HepG2 (cell line): Measurements from ENCODE around the gene TTC31. TPM values are rescaled to one million over a fixed set of nuclear protein-coding genes. Genes with fewer than 3 reads are reported as not detected.

Source experiments
- CEBPG ChIP-seq: IDR thresholded peaks from 2 replicates; pipeline ENCODE4 v1.6.1; 2016
- PAF1 ChIP-seq: IDR thresholded peaks from 2 replicates; pipeline ENCODE4 v1.6.1; 2016; ENCODE audit warnings: missing genetic modification reagents, missing compliant biosample characterization
- RAD21 ChIP-seq: fragments of 450-650 bp; formaldehyde crosslinking; IDR thresholded peaks from 2 replicates; pipeline ENCODE4 v1.5.0; 2020; ENCODE audit warnings: mild to moderate bottlenecking
- ZFYVE20 ChIP-seq: sonication (generic); formaldehyde crosslinking; IDR thresholded peaks from 2 replicates; pipeline ENCODE4 v1.8.0; 2023; ENCODE audit warnings: low read depth, mild to moderate bottlenecking, moderate library complexity, missing genetic modification reagents, borderline replicate concordance
- ZNF124 ChIP-seq: sonication (generic); formaldehyde crosslinking; IDR thresholded peaks from 2 replicates; pipeline ENCODE4 v1.4.0; 2020; ENCODE audit warnings: missing genetic modification reagents
- ZNF441 ChIP-seq: sonication (generic); formaldehyde crosslinking; IDR thresholded peaks from 2 replicates; pipeline ENCODE4 v1.7.0; 2021; ENCODE audit warnings: missing genetic modification reagents, borderline replicate concordance
- ZNF552 ChIP-seq: sonication (generic); formaldehyde crosslinking; IDR thresholded peaks from 2 replicates; pipeline ENCODE4 v1.9.0; 2022; ENCODE audit warnings: missing genetic modification reagents, mild to moderate bottlenecking, borderline replicate concordance
- ZNF570 ChIP-seq: sonication (generic); formaldehyde crosslinking; IDR thresholded peaks from 2 replicates; pipeline ENCODE4 v1.4.0; 2020; ENCODE audit warnings: mild to moderate bottlenecking, missing genetic modification reagents, borderline replicate concordance
- ZNF768 ChIP-seq: sonication (generic); formaldehyde crosslinking; IDR thresholded peaks from 2 replicates; pipeline ENCODE4 v1.4.0; 2020; ENCODE audit warnings: missing genetic modification reagents
- polyA plus RNA-seq, 8 experiments: library from polyadenylated mRNA; depleted of rRNA in 3 of 8; stranded (reverse) in 7 of 8; unstranded in 1 of 8; fragments of >200 nt; fragmentation: Illumina TruSeq in 4 of 8; extraction: Trizol in 4 of 8; gene quantifications; 2 replicates each; pipeline versions ENCODE4 v1.2.1 to v1.2.3, GENCODE V29; 2011 to 2016; ENCODE audit warnings: low read depth in 4 of 8, missing spikeins in 1 of 8, mixed read lengths in 1 of 8; ENCODE audit not compliant: insufficient read depth in 1 of 8
- total RNA-seq, 5 experiments: library from RNA; depleted of rRNA; stranded (reverse); fragments of >200 nt; fragmentation: Illumina TruSeq; extraction: Trizol; gene quantifications; 2 replicates each; pipeline ENCODE4 v1.2.3, GENCODE V29; 2016; ENCODE audit warnings: low read depth in 1 of 5
- TF ChIP-seq, protein P1 (sequence below): sonication (generic); formaldehyde crosslinking; IDR thresholded peaks from 2 replicates; pipeline ENCODE4 v1.4.0; 2020; ENCODE audit warnings: missing genetic modification reagents, borderline replicate concordance
- TF ChIP-seq, protein P2 (sequence below): sonication (generic); formaldehyde crosslinking; IDR thresholded peaks from 2 replicates; pipeline ENCODE4 v1.5.0; 2020; ENCODE audit warnings: missing genetic modification reagents
- TF ChIP-seq, protein P3 (sequence below): sonication (generic); formaldehyde crosslinking; IDR thresholded peaks from 2 replicates; pipeline ENCODE4 v1.5.1; 2020; ENCODE audit warnings: missing genetic modification reagents, mild to moderate bottlenecking, borderline replicate concordance
- TF ChIP-seq, protein P4 (sequence below): sonication (generic); formaldehyde crosslinking; IDR thresholded peaks from 2 replicates; pipeline ENCODE4 v1.5.0; 2020; ENCODE audit warnings: mild to moderate bottlenecking, missing genetic modification reagents
- TF ChIP-seq, protein P5 (sequence below): sonication (generic); formaldehyde crosslinking; IDR thresholded peaks from 2 replicates; pipeline ENCODE4 v1.4.0; 2020; ENCODE audit warnings: missing genetic modification reagents

Gene TTC31
- total and polyA plus RNA-seq, 2 of the 13 experiments (the other 11 are each of a cell fraction or from before 2014, with no cell fraction given) = 28.3 to 39.5 TPM

DNA sequence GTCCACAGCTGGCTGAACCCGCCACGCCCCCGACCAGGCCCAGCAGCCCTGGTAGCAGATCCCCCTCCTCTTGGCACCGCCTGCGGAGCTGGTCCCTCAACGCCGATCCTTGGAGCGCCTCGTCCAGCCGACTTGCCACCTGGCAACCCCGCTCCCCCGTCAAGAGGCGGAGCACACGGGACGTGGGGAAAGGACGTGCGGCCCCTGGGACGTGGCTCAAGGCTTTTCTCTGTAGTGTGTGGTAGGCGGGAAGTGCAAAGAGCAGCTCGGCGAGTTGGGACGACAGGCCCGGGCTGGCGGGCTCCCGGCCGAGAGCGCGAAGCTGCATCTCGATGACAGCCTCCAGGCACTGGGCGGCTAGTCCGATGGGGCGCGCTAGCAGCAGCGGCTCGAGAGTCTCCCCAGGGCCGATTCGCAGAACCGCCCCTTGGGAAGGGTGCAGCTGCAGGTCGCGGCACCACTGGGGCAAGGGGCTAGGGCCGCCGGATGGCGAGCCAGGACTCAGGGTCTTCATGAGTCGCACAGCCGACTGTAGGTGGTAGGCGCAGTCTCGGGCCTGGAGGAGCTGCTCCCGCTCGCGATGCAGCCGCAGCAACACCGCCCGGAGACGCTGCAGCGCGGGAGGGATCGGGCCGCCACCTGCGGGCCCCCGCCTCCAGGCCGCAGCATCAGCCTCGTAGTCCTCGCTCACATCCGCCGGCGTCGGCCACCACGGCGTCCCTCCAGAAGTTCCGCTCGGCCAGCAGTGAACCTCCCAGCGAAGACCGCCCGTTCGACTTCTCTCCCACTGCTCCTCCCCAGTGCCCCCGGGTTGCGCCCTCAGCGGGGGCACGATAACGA is 700 bp upstream of the TTC31 start (continued):
- TF ChIP-seq, protein P1, sequence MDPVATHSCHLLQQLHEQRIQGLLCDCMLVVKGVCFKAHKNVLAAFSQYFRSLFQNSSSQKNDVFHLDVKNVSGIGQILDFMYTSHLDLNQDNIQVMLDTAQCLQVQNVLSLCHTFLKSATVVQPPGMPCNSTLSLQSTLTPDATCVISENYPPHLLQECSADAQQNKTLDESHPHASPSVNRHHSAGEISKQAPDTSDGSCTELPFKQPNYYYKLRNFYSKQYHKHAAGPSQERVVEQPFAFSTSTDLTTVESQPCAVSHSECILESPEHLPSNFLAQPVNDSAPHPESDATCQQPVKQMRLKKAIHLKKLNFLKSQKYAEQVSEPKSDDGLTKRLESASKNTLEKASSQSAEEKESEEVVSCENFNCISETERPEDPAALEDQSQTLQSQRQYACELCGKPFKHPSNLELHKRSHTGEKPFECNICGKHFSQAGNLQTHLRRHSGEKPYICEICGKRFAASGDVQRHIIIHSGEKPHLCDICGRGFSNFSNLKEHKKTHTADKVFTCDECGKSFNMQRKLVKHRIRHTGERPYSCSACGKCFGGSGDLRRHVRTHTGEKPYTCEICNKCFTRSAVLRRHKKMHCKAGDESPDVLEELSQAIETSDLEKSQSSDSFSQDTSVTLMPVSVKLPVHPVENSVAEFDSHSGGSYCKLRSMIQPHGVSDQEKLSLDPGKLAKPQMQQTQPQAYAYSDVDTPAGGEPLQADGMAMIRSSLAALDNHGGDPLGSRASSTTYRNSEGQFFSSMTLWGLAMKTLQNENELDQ (CRISPR knock-in tag) = no peak
- TF ChIP-seq, protein P2, sequence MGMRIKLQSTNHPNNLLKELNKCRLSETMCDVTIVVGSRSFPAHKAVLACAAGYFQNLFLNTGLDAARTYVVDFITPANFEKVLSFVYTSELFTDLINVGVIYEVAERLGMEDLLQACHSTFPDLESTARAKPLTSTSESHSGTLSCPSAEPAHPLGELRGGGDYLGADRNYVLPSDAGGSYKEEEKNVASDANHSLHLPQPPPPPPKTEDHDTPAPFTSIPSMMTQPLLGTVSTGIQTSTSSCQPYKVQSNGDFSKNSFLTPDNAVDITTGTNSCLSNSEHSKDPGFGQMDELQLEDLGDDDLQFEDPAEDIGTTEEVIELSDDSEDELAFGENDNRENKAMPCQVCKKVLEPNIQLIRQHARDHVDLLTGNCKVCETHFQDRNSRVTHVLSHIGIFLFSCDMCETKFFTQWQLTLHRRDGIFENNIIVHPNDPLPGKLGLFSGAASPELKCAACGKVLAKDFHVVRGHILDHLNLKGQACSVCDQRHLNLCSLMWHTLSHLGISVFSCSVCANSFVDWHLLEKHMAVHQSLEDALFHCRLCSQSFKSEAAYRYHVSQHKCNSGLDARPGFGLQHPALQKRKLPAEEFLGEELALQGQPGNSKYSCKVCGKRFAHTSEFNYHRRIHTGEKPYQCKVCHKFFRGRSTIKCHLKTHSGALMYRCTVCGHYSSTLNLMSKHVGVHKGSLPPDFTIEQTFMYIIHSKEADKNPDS (CRISPR knock-in tag) = 0 out of 2 replicates have a peak, but pooled peaks have one; percentile 86
- 0 out of 2 replicates have a peak, but pooled peaks have one; percentile 78 for TF ChIP-seq ZFYVE20 (CRISPR knock-in tag)
- peak; percentile 57; the same call in 1 of the 2 replicates for TF ChIP-seq ZNF768 (CRISPR knock-in tag)
- TF ChIP-seq PAF1 (CRISPR knock-in tag) = no peak
- TF ChIP-seq, protein P3, sequence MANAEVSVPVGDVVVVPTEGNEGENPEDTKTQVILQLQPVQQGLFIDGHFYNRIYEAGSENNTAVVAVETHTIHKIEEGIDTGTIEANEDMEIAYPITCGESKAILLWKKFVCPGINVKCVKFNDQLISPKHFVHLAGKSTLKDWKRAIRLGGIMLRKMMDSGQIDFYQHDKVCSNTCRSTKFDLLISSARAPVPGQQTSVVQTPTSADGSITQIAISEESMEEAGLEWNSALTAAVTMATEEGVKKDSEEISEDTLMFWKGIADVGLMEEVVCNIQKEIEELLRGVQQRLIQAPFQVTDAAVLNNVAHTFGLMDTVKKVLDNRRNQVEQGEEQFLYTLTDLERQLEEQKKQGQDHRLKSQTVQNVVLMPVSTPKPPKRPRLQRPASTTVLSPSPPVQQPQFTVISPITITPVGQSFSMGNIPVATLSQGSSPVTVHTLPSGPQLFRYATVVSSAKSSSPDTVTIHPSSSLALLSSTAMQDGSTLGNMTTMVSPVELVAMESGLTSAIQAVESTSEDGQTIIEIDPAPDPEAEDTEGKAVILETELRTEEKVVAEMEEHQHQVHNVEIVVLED (CRISPR knock-in tag) = no peak; the same call in 1 of the 2 replicates
- no peak; the same call in 1 of the 2 replicates for TF ChIP-seq ZNF124 (CRISPR knock-in tag)
- TF ChIP-seq RAD21 (CRISPR knock-in tag) = peak; percentile 24; the same call in 1 of the 2 replicates
- TF ChIP-seq ZNF441 (CRISPR knock-in tag) = no peak
- TF ChIP-seq, protein P4, sequence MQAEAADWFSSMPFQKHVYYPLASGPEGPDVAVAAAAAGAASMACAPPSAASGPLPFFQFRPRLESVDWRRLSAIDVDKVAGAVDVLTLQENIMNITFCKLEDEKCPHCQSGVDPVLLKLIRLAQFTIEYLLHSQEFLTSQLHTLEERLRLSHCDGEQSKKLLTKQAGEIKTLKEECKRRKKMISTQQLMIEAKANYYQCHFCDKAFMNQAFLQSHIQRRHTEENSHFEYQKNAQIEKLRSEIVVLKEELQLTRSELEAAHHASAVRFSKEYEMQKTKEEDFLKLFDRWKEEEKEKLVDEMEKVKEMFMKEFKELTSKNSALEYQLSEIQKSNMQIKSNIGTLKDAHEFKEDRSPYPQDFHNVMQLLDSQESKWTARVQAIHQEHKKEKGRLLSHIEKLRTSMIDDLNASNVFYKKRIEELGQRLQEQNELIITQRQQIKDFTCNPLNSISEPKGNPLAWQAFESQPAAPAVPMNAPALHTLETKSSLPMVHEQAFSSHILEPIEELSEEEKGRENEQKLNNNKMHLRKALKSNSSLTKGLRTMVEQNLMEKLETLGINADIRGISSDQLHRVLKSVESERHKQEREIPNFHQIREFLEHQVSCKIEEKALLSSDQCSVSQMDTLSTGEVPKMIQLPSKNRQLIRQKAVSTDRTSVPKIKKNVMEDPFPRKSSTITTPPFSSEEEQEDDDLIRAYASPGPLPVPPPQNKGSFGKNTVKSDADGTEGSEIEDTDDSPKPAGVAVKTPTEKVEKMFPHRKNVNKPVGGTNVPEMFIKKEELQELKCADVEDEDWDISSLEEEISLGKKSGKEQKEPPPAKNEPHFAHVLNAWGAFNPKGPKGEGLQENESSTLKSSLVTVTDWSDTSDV (CRISPR knock-in tag) = no peak; the same call in 1 of the 2 replicates
- TF ChIP-seq ZNF570 (CRISPR knock-in tag) = no peak; the same call in 1 of the 2 replicates
- no peak; the same call in 1 of the 2 replicates for TF ChIP-seq CEBPG (CRISPR knock-in tag)
- no peak for TF ChIP-seq ZNF552
- TF ChIP-seq, protein P5, sequence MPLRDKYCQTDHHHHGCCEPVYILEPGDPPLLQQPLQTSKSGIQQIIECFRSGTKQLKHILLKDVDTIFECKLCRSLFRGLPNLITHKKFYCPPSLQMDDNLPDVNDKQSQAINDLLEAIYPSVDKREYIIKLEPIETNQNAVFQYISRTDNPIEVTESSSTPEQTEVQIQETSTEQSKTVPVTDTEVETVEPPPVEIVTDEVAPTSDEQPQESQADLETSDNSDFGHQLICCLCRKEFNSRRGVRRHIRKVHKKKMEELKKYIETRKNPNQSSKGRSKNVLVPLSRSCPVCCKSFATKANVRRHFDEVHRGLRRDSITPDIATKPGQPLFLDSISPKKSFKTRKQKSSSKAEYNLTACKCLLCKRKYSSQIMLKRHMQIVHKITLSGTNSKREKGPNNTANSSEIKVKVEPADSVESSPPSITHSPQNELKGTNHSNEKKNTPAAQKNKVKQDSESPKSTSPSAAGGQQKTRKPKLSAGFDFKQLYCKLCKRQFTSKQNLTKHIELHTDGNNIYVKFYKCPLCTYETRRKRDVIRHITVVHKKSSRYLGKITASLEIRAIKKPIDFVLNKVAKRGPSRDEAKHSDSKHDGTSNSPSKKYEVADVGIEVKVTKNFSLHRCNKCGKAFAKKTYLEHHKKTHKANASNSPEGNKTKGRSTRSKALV = peak; percentile 86
